ENCODE measurements around the gene TRPM8. TPM values are rescaled to one million over a fixed set of nuclear protein-coding genes. Genes with fewer than 3 reads are reported as not detected.
"Not testable (repeated sequence)": the region's sequence is repeated elsewhere in the genome, so short reads cannot be mapped to it uniquely, and the experiment has no call there.

The TRPM8 gene
- not detected for total RNA-seq

DNA sequence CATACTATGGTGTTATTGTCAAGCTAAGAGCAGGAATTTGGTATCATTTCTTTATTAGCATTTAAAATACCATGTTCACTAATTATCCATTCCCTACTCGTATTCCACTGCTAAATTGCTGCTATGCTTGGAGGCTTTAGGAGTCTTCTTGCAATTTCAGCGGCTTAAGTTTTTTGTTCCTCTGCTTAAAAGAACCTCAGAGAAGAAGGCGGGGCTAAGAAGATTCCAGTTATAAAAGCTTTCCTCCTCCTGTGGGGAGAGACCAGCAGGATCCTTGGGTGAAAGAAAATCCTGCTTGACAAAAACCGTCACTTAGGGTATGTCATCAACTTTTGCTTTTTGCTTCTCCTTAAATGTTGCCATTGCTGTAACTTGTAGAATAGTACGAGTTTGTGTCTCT lies at the start of gene TRPM8:
TRPM8 (plus strand) TSS at position 258 of the 400 bp plus-strand sequence. CDS start 9,165 bp downstream, outside the sequence.
- CTCF ChIA-PET = interaction anchor here (0.6 kb wide), 1 partner anchor 60 kb away, joined by 3 read pairs; no protein-coding TSS in a partner anchor

DNA sequence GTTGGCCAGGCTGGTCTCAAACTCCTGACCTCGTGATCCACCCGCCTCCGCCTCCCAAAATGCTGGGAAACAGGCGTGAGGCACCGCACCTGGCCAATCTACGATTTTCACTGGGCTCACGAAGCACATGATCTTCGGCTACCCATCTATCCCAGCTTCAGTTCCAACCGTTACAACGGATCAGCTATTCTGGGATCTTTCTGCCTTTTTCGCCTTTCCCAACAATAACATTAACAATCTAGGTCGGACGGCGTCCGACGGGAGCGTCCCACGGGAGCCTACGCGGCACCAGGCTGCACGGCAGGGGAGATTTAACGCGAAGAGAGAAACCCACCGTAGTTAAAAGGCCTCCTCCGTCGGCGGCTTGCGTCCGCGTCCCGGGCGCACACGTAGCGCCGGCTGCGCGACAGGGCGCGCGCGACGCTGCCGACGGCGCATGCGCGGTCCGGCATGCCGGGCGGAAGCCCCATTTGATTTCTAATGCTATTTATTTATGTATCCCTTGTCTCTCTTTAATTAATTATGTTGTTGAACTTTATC lies 49.1 kb upstream of the TRPM8 start, which contains the start of gene MSL3B:
MSL3B (minus strand) TSS at position 394 of the 540 bp plus-strand sequence.
- ChIA-PET POLR2A (interaction anchor here (0.7 kb wide), 1 partner anchor 138 kb away, joined by 5 read pairs; no protein-coding TSS in a partner anchor), CTCF (interaction anchor here (2.2 kb wide), 1 partner anchor 11 kb away, joined by 9 read pairs; no protein-coding TSS in a partner anchor)

More for the DNA sequence above, at the start of gene TRPM8:
- POLR2A ChIA-PET = no interaction called here

DNA sequence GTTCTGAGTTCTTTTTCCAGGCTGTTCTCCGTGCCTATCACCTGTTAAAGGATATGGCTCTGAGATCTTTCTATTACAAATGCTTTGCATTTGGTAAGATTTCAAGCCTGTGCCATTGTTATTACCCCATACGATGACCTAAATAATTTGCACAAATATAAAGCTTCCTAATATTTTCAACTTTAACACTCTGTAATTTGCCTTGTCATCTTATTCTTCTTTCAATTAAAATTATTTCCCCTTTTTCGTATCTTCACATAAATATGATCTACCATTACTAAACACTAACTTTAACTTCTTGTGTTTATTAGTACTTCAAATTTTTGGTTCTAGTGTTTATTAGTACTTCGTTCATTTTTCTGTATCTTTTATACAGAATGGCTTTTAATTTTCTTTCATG lies 45.7 kb upstream of the TRPM8 start:
- POLR2A ChIA-PET = no interaction called here
- CTCF ChIA-PET = no interaction called here

DNA sequence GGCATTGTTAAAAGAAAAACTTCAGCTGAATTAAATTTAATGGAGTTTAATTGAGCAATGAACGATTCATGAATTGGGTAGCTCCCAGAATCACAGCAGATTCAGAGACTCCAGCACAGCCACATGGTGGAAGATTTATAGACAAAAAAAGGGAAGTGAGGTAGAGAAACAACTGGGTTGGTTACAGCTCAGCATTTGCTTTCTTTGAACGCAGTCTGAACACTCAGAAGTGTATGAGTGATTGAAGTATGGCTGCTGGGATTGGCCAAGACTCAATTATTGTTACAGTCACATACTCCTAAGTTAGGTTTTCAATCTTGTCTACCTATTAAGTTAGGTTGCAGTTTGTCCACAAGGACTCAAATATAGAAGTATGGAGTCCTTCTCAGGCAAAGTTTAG lies 45.0 kb upstream of the TRPM8 start:
- CTCF ChIA-PET, POLR2A ChIA-PET: not testable (repeated sequence)

DNA sequence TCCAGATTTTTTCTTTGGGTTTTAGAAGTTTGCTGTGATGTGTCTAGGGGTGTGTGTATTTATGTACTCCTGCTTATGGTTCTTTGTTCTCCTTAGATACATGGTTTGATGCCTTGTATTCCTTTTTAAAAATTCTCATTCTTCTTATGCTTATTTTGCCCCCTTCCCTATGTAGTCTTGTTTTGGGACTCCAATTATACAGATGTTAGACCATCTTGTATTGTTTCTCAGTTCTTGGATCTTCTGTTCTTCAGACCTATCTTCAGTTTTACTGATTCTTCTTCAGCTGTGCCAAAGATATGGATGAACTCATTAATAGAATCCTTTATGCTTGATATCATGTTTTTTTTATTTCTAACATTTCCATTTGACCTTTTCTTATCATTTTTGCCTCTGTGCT lies 34.8 kb upstream of the TRPM8 start:
- POLR2A ChIA-PET = no interaction called here
- CTCF ChIA-PET = interaction anchor here (1.2 kb wide), 1 partner anchor 25 kb away, joined by 3 read pairs; no protein-coding TSS in a partner anchor

DNA sequence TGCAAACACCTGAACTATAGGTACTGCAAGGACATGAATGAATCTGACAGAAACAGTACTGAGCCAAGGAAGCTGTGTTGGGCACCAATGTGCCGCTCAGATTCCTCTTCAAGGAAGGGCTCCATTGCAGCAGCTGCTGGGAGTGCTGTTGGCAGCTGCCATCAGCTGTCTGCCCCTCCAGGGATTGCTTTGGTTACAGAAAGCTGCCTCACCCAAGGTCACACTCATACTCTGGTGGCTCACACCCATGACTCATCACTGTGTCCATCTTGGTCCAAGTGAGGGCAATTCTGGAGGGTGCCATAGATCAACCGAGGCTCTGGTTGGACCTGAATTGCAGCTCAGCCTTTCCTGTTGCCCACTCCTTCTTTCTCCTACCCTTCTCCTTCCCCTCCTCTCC lies 24.4 kb upstream of the TRPM8 start:
- POLR2A ChIA-PET = no interaction called here
- CTCF ChIA-PET = no interaction called here

- POLR2A ChIA-PET, CTCF ChIA-PET: not testable (repeated sequence)
Measured at GRCh38 chr2:233896253-233896652, 20.9 kb upstream of the TRPM8 start.

DNA sequence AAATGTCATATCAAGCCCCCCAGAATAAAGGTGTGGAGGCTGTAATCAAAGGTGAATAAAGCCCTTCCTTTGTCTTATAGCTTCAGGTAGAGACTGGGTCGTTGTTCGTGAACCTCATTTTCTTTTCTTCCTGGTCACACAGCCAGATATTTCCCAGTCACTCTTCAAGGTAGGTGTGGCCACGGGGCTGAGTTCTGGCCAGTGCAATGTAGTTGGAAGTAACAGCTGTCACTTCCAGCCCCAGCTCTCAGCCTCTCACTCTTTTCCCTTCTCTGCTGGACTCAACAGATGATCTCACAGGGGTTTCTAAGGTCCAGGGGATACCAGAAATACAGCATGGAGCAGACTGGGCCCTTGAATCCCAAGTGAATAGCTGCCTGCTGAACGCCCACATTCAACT lies 15.8 kb upstream of the TRPM8 start:
- CTCF ChIA-PET = no interaction called here

GRCh38 chr2:233901884-233902283 lies 15.3 kb upstream of the TRPM8 start:
- CTCF ChIA-PET = no interaction called here
- POLR2A ChIA-PET = no interaction called here

More for the DNA sequence above, 15.8 kb upstream of the TRPM8 start:
- POLR2A ChIA-PET = no interaction called here

DNA sequence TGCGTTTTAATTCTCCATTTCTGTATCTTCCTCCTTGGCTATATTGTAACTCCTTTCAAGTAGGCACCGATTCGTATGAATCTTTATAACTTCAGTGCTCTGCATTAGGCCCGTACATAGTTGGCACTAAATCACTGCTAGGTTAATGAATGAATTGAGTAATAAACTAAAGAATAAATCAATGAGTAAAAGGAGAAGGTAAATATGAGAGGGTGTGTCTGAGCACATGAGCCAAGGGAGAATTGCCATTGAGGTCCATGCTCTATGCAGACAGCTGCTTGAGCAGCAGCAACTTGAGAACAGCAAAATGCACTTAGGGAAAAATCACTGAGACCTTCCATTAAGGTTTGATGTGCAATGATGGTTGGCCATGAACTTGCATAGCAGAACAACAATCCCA lies 11.2 kb upstream of the TRPM8 start:
- ChIA-PET CTCF (no interaction called here), POLR2A (no interaction called here)

- CTCF ChIA-PET = no interaction called here
- POLR2A ChIA-PET = no interaction called here
Measured at GRCh38 chr2:233907627-233908026, 9.5 kb upstream of the TRPM8 start.

GRCh38 chr2:233912691-233913423 lies 4.3 kb upstream of the TRPM8 start:
- ChIA-PET CTCF (no interaction called here), POLR2A (no interaction called here)

DNA sequence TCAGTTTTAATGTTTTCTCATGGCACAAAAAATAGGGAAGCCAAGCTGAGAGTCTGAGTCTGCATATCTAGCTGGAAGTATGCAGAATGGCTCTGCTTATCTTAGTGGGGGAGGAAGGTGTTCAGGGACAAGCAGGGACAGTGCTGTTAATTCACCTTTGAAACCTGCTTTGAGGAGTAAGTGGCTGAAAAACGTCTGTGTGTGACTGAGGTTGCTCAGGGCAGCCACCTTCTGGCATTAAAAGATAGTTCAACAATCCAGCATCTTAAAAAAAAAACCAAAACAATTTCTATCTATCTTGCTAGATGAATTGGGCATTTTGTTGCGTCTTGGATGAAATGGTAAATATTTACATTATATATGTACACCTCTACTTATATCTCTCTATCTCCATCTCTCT lies 2.0 kb upstream of the TRPM8 start:
- ChIA-PET POLR2A (no interaction called here), CTCF (interaction anchor here (1.0 kb wide), 1 partner anchor 58 kb away, joined by 3 read pairs; no protein-coding TSS in a partner anchor)

GRCh38 chr2:233919319-233919718 lies 2.1 kb downstream of the TRPM8 start:
- ChIA-PET CTCF (no interaction called here), POLR2A (no interaction called here)

DNA sequence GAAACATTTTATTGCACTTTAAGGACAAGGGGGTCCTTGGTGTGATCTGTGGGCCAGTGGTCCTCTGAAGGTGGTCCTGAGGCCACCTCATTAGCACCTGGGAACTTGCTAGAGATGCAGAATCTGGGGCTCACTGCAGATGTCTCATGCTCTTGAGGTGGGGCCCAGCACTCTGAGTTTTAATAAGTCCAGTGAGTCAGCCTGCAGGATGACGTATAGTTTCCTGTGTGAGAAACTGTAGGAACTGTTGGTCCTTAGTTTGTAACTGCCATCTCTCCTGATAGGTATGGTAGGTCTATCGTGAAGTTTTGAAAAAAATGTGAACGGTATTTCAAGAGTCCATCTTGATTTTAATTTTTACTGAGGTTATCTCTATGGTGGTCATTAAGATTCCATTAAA lies 2.8 kb downstream of the TRPM8 start:
- ChIA-PET CTCF (interaction anchor here (0.7 kb wide), 1 partner anchor 217 kb away, joined by 3 read pairs; no protein-coding TSS in a partner anchor), POLR2A (no interaction called here)

GRCh38 chr2:233922471-233922870 lies 5.3 kb downstream of the TRPM8 start:
- ChIA-PET POLR2A (interaction anchor here (0.7 kb wide), 1 partner anchor 241 kb away, joined by 3 read pairs; no protein-coding TSS in a partner anchor), CTCF (no interaction called here)

DNA sequence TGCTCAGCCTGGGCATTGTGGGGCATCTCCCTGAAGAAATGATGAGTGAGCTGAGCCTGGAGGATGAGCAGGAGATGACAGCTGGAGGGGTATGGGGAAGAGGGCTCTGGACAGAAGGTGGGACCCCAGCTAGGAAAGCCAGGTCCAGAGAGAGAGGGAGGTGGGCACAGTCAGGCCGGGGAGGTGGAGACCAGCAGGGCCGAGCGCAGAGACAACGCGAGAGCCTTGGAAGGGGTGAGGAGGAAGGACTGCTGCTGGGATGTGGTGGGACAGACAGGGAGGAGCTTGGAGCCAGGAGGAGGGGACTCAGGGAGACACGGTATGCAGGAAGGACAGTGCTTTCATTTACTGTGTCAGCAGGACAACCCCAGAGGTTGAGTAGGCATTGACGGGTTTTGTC lies 8.2 kb downstream of the TRPM8 start:
- POLR2A ChIA-PET = no interaction called here
- CTCF ChIA-PET = no interaction called here

DNA sequence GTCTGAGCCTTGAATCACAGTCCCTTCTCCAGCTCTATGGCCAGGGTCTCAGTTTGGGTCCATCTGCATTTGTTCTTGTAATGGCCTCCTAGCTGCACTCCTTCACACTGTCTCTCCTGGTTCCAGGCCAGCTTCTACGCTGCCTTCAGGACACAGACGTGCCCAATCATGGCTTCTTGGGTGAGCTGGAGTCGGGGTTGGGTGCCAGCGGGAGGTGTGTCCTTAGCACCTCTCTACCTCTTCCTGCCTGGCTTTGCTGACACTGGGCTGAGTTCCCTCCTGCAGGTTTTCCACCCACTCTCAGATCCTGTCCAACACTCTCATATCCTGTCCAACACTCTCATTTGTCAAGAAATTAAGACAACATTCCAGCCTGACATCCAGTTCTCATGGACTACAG lies 9.6 kb downstream of the TRPM8 start:
- CTCF ChIA-PET = no interaction called here
- POLR2A ChIA-PET = no interaction called here

- ChIA-PET CTCF (no interaction called here), POLR2A (no interaction called here)
Measured at GRCh38 chr2:233928594-233929351, 11.6 kb downstream of the TRPM8 start.

DNA sequence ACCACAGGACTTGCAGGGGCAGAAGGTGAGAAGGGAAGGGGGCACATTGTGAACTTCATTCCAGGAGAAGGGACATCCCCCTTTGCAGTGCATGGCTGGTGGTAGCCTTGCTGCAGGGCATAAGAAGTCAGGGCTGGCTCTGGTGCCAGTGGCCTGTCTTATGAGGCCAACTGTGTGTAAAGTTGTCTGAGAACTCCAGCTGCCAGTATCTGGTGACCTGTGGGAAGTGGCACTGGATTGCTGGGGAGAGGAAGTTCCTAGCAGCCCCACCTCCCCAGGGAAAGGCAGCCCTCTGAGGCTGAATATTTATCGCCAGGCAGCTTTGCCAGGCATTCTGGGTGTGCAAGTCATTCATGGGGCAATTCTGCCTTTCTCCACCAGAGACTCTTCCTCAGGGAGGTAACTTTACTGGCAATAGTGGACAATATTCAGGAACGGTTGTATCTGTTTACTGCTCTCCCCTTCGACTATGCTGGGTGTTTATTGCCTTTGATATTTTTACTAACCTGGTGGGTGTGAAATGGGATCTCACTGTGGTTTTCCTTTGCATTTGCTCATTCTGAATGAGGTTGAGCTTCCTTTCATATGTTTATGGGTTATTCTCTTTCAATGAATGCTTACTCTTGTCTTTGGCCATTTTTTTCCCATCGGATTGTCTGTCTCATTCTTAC lies 12.3 kb downstream of the TRPM8 start:
- ChIA-PET POLR2A (no interaction called here), CTCF (no interaction called here)

Measured in activated CD8-positive, alpha-beta memory T cell treated with anti-CD3 and anti-CD28 coated beads for 36 hours (primary cell).